Osteocyte (in vitro differentiated cells): ENCODE measurements around the gene PDE10A. TPM values are rescaled to one million over a fixed set of nuclear protein-coding genes. Genes with fewer than 3 reads are reported as not detected.

Experiments
- DNase-seq: peaks from one replicate; pipeline ENCODE4 v3.0.0; 2021; ENCODE audit warnings: mixed read lengths; ENCODE audit not compliant: unreplicated experiment; ENCODE audit errors: extremely low spot score
- H3K27ac Mint-ChIP-seq: one replicate; pipeline ENCODE4 v1.8.0; 2021; ENCODE audit warnings: mild to moderate bottlenecking, mixed read lengths; ENCODE audit not compliant: unreplicated experiment
- H3K27me3 Mint-ChIP-seq: one replicate; pipeline ENCODE4 v1.8.0; 2021; ENCODE audit warnings: mixed read lengths; ENCODE audit not compliant: unreplicated experiment
- H3K36me3 Mint-ChIP-seq: one replicate; pipeline ENCODE4 v1.8.0; 2021; ENCODE audit warnings: mixed read lengths; ENCODE audit not compliant: unreplicated experiment
- H3K4me1 Mint-ChIP-seq: one replicate; pipeline ENCODE4 v1.8.0; 2021; ENCODE audit warnings: mixed read lengths; ENCODE audit not compliant: unreplicated experiment
- H3K4me3 Mint-ChIP-seq: one replicate; pipeline ENCODE4 v1.8.0; 2021; ENCODE audit warnings: mild to moderate bottlenecking, moderate library complexity, mixed read lengths; ENCODE audit not compliant: unreplicated experiment
- H3K9me3 Mint-ChIP-seq: one replicate; pipeline ENCODE4 v1.8.0; 2021; ENCODE audit warnings: mixed read lengths; ENCODE audit not compliant: unreplicated experiment
- total RNA-seq: library from RNA; stranded (reverse); gene quantifications from 2 replicates; pipeline ENCODE4 v1.2.1, GENCODE V29; 2021
- TF ChIP-seq, protein P1 (sequence below): fragments of 200-600 bp; sonication (generic); IDR thresholded peaks from 2 replicates; pipeline ENCODE4 v1.5.0; 2021; ENCODE audit warnings: antibody characterized with exemption, mild to moderate bottlenecking, moderate library complexity

PDE10A gene
- total RNA-seq, 1 donor from 2014 or later: 9.8 TPM

DNA sequence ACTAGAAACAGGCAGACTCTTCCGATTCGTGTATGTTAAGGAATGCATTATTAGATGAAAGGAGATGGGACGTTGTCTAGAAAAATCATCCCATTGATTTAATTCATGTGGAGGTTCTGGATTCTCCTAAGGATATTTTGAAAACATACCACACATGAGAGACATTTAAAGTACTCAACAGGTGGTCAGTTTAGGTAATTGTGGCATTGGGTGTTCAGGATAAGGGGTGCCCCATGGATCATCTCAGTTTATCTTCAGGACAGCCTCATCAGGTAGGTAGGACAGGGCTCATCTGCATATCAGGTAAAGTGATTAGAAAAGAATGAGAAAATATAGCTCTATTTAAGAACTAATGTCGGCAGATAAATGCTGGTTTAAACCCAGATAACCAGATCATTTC, 15.9 kb upstream of the PDE10A start:
- no peaks in the 10 kb centered on the region for H3K27me3 Mint-ChIP-seq
- TF ChIP-seq, protein P1, sequence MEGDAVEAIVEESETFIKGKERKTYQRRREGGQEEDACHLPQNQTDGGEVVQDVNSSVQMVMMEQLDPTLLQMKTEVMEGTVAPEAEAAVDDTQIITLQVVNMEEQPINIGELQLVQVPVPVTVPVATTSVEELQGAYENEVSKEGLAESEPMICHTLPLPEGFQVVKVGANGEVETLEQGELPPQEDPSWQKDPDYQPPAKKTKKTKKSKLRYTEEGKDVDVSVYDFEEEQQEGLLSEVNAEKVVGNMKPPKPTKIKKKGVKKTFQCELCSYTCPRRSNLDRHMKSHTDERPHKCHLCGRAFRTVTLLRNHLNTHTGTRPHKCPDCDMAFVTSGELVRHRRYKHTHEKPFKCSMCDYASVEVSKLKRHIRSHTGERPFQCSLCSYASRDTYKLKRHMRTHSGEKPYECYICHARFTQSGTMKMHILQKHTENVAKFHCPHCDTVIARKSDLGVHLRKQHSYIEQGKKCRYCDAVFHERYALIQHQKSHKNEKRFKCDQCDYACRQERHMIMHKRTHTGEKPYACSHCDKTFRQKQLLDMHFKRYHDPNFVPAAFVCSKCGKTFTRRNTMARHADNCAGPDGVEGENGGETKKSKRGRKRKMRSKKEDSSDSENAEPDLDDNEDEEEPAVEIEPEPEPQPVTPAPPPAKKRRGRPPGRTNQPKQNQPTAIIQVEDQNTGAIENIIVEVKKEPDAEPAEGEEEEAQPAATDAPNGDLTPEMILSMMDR: no peak

DNA sequence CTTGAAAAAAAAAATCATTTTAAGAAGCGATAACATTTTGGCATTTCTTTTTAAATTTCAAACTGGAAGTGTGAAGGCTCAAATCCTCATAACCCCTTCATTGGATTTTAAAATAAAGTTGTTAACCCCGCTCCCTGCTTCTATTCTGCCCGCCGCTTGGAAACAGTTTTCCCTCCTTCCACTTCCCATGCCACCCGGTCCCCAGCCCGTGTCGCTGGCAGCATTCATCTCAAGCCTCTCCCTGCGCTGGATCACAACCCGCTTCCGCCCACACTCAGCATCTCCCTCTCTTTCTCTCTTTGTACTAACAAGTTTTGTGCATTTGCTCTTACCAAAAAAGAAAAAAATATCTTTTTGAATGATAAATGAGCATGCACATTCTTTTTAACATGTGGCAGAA, 15.4 kb upstream of the PDE10A start:
- no peak for DNase-seq
- no peaks in the 10 kb centered on the region for H3K9me3 Mint-ChIP-seq
- H3K27me3 Mint-ChIP-seq: peaks cover 2% of the 10 kb centered on the region
- H3K4me1 Mint-ChIP-seq: no peaks in the 10 kb centered on the region
- H3K4me3 Mint-ChIP-seq: no peak overlapping the region
- no peaks in the 10 kb centered on the region for H3K36me3 Mint-ChIP-seq
- no peak overlapping the region for H3K27ac Mint-ChIP-seq
- TF ChIP-seq, protein P1: no peak

More for the DNA sequence above, 15.9 kb upstream of the PDE10A start:
- Mint-ChIP-seq H3K4me3 (no peak overlapping the region), H3K4me1 (no peaks in the 10 kb centered on the region), H3K36me3 (no peaks in the 10 kb centered on the region), H3K9me3 (no peaks in the 10 kb centered on the region), H3K27ac (no peak overlapping the region)
- no peak for DNase-seq

DNA sequence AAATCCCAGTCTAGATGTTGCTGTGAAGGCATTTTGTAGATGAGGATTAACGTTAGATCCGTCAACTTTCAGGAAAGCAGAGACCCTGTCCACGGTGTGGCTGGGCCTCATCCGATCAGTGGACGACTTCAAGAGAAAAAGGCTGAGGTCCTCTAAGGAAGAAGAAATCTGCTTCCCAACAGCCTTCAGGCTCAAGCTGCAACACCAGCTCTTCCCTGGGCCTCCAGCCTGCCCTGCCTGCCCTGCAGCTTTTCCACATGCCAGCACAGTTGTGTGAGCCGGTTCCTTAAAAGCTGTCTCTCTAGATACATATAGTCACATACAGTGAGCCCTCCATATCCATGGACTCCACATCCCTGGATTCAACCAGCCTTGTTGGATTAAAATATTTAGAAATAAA, 14.1 kb upstream of the PDE10A start:
- Mint-ChIP-seq H3K36me3 (no peaks in the 10 kb centered on the region), H3K9me3 (no peaks in the 10 kb centered on the region), H3K4me3 (no peak overlapping the region), H3K4me1 (no peaks in the 10 kb centered on the region), H3K27ac (no peak overlapping the region), H3K27me3 (peaks cover 2% of the 10 kb centered on the region)
- DNase-seq: no peak
- TF ChIP-seq, protein P1: no peak

DNA sequence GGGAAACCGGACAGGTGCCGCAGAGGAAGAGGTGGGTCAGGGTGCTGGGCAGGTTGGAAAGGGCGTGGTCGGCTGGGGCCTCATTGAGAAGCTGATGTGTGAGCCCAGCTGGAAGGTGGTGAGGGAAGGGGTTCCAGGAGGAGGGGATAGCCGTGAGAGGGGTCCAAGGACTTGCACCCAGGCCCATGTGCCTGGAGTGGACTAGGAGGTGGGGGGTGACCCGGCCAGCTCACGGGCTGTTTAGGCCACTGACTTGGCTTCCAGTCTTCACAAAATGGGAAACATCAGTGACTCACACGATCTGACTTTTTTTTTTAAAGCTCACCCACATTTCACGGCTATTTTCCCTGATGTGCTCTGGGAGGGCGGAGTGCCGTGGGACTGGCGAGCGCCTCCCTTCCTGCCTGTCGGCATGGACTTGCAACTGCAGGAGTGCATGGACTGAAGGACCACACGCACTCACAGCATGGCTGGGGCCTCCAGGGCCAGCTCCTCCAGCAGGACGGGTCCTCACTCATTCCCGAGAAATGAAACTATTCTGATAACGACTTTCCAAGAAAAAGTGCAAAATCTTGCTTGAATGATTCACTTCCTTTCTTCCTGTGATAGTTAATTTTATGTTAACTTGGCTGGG, 13.5 kb upstream of the PDE10A start:
- no peak for DNase-seq
- TF ChIP-seq, protein P1: no peak

DNA sequence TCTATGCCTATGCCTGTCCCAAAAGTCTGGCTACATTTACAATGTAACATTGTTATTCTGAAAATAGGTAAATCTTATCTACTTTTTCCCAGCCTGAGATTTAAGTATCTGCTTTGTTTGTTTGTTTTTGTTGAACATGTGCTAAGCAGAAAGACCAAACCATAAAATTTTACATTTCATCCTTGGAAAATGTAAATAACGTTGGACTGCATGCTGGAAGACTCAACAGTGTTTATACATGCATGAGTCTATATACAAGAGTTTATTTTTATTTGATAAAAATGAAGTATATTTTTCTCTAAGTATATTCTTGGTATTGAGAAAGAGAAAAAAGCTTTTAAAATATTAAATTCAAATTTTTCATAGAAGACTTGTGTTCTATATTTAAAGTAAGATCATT, 12.1 kb upstream of the PDE10A start:
- TF ChIP-seq, protein P1: no peak
- Mint-ChIP-seq H3K9me3 (no peaks in the 10 kb centered on the region), H3K27ac (no peak overlapping the region), H3K4me1 (no peaks in the 10 kb centered on the region), H3K4me3 (no peak overlapping the region), H3K36me3 (no peaks in the 10 kb centered on the region), H3K27me3 (peaks cover 17% of the 10 kb centered on the region)
- no peak for DNase-seq

More for the DNA sequence above, 13.5 kb upstream of the PDE10A start:
- H3K27ac Mint-ChIP-seq: no peak overlapping the region
- H3K27me3 Mint-ChIP-seq: peaks cover 3% of the 10 kb centered on the region
- no peaks in the 10 kb centered on the region for H3K9me3 Mint-ChIP-seq
- no peaks in the 10 kb centered on the region for H3K4me1 Mint-ChIP-seq
- no peaks in the 10 kb centered on the region for H3K36me3 Mint-ChIP-seq
- H3K4me3 Mint-ChIP-seq: no peak overlapping the region
